Esophagus squamous epithelium (tissue), 5 donors: ENCODE results near the gene PITRM1. TPM values are rescaled to one million over a fixed set of nuclear protein-coding genes. Genes with fewer than 3 reads are reported as not detected.

Experiments used
- DNase-seq: peaks from one replicate; lab custom pipeline; 2025; lab: John Stamatoyannopoulos, UW
- H3K27ac ChIP-seq, 4 donors: fragments of 200-600 bp; sonication (generic); one replicate each; pipeline ENCODE4 v1.5.1; 2016 to 2019; ENCODE audit warnings: mild to moderate bottlenecking in 1 of 4
- H3K27me3 ChIP-seq, 4 donors: fragments of 200-600 bp; sonication (generic); 1 replicate in 3 of 4; 2 replicates in 1 of 4; pipeline versions ENCODE4 v1.5.1 to v1.6.0; 2017 to 2021; ENCODE audit warnings: antibody characterized with exemption in 1 of 4
- H3K36me3 ChIP-seq, 3 donors: fragments of 200-600 bp; sonication (generic); one replicate each; pipeline ENCODE4 v1.5.1; 2016 to 2019
- H3K4me1 ChIP-seq, 3 donors: fragments of 200-600 bp; sonication (generic); one replicate each; pipeline ENCODE4 v1.5.1; 2017 to 2019
- H3K4me3 ChIP-seq, 4 donors: fragments of 200-600 bp; sonication (generic); 1 replicate in 3 of 4; 2 replicates in 1 of 4; pipeline ENCODE4 v1.5.1; 2016 to 2019; ENCODE audit warnings: mild to moderate bottlenecking in 2 of 4, moderate library complexity in 1 of 4
- H3K9me3 ChIP-seq, 3 donors: fragments of 200-600 bp; sonication (generic); one replicate each; pipeline ENCODE4 v1.5.1; 2016 to 2019
- POLR2A ChIP-seq, 4 donors: fragments of 450-650 bp; IDR thresholded peaks; one replicate each; pipeline ENCODE4 v1.6.1; 2017; ENCODE audit warnings: antibody characterized with exemption in 4 of 4, mild to moderate bottlenecking in 4 of 4, moderate library complexity in 3 of 4
- WGBS, 2 donors: methylation state at CpG; one replicate each; pipeline ENCODE4 v1.1.5; 2018; 5-methylcytosine and 5-hydroxymethylcytosine counted together
- intact Hi-C: fragments of 100-400 bp; cut with DNase I; formaldehyde crosslinking; loops from one replicate; pipeline ENCODE4 v1.15.0; 2022
- total RNA-seq, 4 donors: library from RNA; depleted of rRNA; stranded (reverse); fragments of >200 nt; gene quantifications; one replicate each; pipeline ENCODE4 v1.1.0, GENCODE V29; 2016
- TF ChIP-seq, protein P1 (sequence below), 6 experiments: fragments of 450-650 bp in 4 of 6; fragments of 200-600 bp in 2 of 6; sonication (generic) in 2 of 6; IDR thresholded peaks; one replicate each; pipeline ENCODE4 v1.5.1; 2016 to 2019; ENCODE audit warnings: antibody characterized with exemption in 6 of 6, mild to moderate bottlenecking in 4 of 6, moderate library complexity in 4 of 6
- donor health status: DM: yes; HTN: yes; CAD: no.

Gene PITRM1
- total RNA-seq, 4 donors from 2014 or later = 59.2 to 72.5 (median 65.9) TPM

DNA sequence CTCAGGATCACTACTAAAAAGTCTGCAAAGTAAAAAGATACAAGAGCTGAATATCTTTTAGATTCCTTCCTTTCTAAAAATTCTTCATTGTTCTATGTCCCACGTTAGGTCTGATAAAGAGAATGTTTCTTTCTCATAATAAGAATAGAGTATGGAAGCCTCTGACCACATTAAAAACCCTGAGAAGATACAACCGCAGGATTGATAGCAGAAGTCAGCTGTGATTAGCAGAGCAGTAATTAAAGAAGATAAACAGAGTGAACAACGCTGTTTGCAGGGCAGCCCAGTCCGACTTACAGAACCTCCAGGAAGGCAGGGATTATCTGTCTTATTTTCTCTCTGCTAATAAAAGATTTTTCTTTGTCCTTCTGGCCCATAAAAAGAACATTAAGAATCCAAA is 31.4 kb upstream of the PITRM1 start:
- 38 to 46% methylated on average over 4 of the region's 4 CpGs for WGBS, 2 donors
- DNase-seq = no peak
- intact Hi-C loops = no loop called here
- Histone ChIP-seq H3K27me3 (peaks cover 0 to 29% (median 0%) of the 10 kb centered on the region in 4 donors), H3K4me3 (no peak overlapping the region), H3K36me3 (no peaks in the 10 kb centered on the region), H3K27ac (no peak overlapping the region), H3K9me3 (no peaks in the 10 kb centered on the region), H3K4me1 (no peaks in the 10 kb centered on the region)
- no peak for TF ChIP-seq POLR2A (IDR thresholded peaks at IDR 0.05)
- TF ChIP-seq, protein P1, sequence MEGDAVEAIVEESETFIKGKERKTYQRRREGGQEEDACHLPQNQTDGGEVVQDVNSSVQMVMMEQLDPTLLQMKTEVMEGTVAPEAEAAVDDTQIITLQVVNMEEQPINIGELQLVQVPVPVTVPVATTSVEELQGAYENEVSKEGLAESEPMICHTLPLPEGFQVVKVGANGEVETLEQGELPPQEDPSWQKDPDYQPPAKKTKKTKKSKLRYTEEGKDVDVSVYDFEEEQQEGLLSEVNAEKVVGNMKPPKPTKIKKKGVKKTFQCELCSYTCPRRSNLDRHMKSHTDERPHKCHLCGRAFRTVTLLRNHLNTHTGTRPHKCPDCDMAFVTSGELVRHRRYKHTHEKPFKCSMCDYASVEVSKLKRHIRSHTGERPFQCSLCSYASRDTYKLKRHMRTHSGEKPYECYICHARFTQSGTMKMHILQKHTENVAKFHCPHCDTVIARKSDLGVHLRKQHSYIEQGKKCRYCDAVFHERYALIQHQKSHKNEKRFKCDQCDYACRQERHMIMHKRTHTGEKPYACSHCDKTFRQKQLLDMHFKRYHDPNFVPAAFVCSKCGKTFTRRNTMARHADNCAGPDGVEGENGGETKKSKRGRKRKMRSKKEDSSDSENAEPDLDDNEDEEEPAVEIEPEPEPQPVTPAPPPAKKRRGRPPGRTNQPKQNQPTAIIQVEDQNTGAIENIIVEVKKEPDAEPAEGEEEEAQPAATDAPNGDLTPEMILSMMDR (IDR thresholded peaks at IDR 0.05) = no peak

DNA sequence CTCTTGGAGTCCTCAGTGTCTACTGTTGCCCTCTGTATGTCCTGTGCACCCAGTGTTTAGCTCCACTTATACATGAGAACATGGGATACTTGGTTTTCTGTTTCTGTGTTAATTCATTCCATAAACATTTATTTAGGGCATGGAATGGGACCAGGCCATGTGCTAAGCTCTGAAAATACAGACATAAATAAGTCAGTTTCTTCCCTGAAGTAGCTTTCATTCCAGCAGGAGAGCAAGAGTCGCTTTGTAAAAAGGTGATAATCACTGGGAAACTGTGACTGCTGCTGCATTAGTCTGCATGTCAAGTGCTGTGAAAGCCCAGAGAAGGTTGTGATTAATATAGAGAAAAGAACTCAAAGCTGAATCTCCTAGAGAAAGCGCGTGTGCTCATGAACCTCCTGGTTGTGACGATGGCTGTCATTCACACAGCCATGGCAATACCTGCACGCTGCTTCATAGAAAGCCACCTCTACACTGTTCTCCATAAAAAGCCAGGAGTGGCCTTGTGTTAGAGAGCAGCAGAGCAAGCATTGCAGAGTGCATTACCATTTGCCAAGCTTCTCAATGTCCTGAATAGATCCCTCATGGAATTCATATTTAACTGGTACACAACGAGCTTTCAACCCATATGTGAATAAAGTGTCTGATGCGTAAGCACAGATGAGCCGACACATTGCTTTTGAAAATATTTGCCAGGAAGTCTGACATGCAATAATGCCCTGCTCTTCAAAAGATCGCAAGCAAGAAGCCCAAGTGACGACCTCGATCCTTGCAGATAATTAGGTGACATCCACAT is 30.6 kb upstream of the PITRM1 start:
- WGBS, 2 donors = 63 to 72% methylated on average over 11 of the region's 11 CpGs
- no peak for DNase-seq
- Histone ChIP-seq H3K9me3 (no peaks in the 10 kb centered on the region), H3K4me1 (no peaks in the 10 kb centered on the region), H3K36me3 (no peaks in the 10 kb centered on the region), H3K27ac (no peak overlapping the region), H3K27me3 (peaks cover 0 to 25% (median 0%) of the 10 kb centered on the region in 4 donors), H3K4me3 (no peak overlapping the region)
- TF ChIP-seq, protein P1 (IDR thresholded peaks at IDR 0.05) = no peak
- TF ChIP-seq POLR2A (IDR thresholded peaks at IDR 0.05) = no peak
- intact Hi-C loops = no loop called here

- TF ChIP-seq POLR2A (IDR thresholded peaks at IDR 0.05) = no peak
- TF ChIP-seq, protein P1 (IDR thresholded peaks at IDR 0.05) = no peak
- Histone ChIP-seq H3K27me3 (peaks cover 0 to 16% (median 0%) of the 10 kb centered on the region in 4 donors), H3K9me3 (no peaks in the 10 kb centered on the region), H3K4me1 (peaks cover 2 to 13% (median 11%) of the 10 kb centered on the region in 3 donors), H3K4me3 (no peak overlapping the region), H3K36me3 (no peaks in the 10 kb centered on the region), H3K27ac (no peak overlapping the region)
- intact Hi-C loops = no loop called here
- no peak for DNase-seq
- WGBS, 2 donors = 60 to 64% methylated on average over 4 to 5 of the region's 8 CpGs
Observed at GRCh38 chr10:3201796-3202195, 29.2 kb upstream of the PITRM1 start.

- no peak for DNase-seq
- H3K27me3 ChIP-seq = peaks cover 0 to 16% (median 0%) of the 10 kb centered on the region in 4 donors
- no peaks in the 10 kb centered on the region for H3K9me3 ChIP-seq
- H3K4me3 ChIP-seq = no peak overlapping the region
- intact Hi-C loops = no loop called here
- WGBS, 2 donors = 48 to 50% methylated on average over 5 to 6 of the region's 9 CpGs
- H3K36me3 ChIP-seq = no peaks in the 10 kb centered on the region
- no peak overlapping the region for H3K27ac ChIP-seq
- peaks cover 2 to 14% (median 12%) of the 10 kb centered on the region in 3 donors for H3K4me1 ChIP-seq
- TF ChIP-seq, protein P1 (IDR thresholded peaks at IDR 0.05) = no peak
- TF ChIP-seq POLR2A (IDR thresholded peaks at IDR 0.05) = no peak
Observed at GRCh38 chr10:3199488-3199887, 26.9 kb upstream of the PITRM1 start.

DNA sequence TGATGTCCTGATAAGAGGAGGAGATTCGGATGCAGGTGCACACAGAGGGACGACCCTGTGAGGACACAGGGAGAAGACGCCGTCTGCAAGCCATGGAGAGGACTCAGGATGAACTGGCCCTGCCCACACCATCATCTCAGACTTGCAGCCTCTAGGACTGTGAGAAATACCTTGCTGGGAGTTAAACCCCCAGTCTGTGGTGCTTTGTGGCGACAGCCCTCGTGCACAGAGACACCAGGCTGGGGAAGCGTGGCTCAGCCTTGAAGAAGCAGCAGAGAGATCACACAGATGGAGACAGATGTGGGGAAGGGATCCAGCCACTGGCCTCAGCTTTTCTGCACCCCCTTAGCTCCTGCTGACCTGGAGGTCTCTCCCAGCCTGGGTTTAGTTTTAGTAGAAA is 26.3 kb upstream of the PITRM1 start:
- H3K27ac ChIP-seq = no peak overlapping the region
- no peak for DNase-seq
- H3K4me1 ChIP-seq = peaks cover 2 to 14% (median 12%) of the 10 kb centered on the region in 3 donors
- H3K9me3 ChIP-seq = no peaks in the 10 kb centered on the region
- WGBS, 2 donors = 91% methylated on average over 5 to 7 of the region's 7 CpGs
- H3K27me3 ChIP-seq = peaks cover 0 to 16% (median 0%) of the 10 kb centered on the region in 4 donors
- intact Hi-C loops = no loop called here
- H3K4me3 ChIP-seq = no peak overlapping the region
- TF ChIP-seq, protein P1 (IDR thresholded peaks at IDR 0.05) = no peak
- TF ChIP-seq POLR2A (IDR thresholded peaks at IDR 0.05) = no peak
- H3K36me3 ChIP-seq = no peaks in the 10 kb centered on the region
